GM18867 (cell line): Measurements from ENCODE around the gene APAF1.
"Not testable (repeated sequence)": the region's sequence is repeated elsewhere in the genome, so short reads cannot be mapped to it uniquely, and the experiment has no call there.

Source experiments
- ATAC-seq: cut with Tn5 transposase; IDR thresholded peaks from one replicate; pipeline ENCODE4 v1.9.1; 2021; ENCODE audit warnings: mild to moderate bottlenecking, moderate library complexity; ENCODE audit not compliant: unreplicated experiment

Gene APAF1

GRCh38 chr12:98755855-98756254 is 110.8 kb downstream of the APAF1 start:
- not testable (repeated sequence) for ATAC-seq

DNA sequence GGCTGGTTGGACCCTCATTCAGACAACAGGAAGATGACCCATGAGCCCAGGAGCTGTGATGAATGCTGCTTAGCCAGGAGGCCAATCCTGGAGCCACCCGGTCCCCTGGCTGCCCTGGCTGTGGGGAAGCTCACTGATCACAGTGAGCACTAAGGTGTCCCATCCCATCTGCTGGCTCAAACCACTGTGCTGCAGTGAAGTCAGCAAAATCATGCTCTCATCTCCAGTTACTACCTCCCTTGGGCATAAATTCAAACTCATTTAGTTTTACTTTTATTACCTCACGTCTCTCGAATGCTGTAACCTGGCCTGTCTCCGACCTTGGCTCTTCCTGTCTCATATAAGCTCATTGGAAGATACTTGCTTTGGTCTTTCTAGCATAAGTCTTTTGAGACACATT is 112.4 kb downstream of the APAF1 start:
- no peak for ATAC-seq

DNA sequence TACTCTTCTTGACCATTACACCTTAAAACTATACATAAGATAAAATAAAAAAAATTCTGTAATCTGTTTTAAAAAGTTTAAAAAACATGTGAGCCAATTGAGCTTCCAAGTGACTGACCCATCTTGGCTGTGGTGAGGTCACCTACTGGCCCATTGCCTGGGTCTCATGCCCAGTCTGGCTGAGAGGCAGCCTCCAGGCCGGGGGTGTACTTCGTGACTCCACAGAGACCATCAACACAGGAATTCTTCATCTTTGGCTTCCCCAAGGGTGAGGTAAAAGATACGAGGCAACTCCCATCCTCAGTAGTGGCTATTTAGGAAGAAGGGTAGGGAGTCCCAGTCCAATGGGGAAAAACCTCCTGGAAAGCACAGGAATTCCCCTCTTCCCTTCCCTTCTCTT is 113.2 kb downstream of the APAF1 start:
- ATAC-seq = no peak

DNA sequence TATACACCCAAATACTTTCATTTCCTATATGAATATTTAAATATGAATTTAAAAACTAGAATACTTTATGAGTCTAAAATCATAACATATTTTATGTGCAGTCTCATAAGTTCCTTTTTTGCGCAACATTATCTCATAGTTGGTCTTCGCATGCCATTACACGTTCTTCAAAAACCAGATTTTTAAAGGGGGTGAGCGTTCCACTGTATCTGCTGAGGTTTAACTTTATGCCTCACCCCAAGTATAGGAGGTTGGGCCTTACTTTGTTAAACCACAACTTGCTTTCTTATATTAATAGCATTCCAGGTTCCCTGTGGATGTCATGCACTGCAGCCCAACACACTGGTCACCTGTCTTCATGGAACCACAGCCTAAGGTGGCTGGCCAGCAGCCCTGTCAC is 118.6 kb downstream of the APAF1 start:
- ATAC-seq = no peak

DNA sequence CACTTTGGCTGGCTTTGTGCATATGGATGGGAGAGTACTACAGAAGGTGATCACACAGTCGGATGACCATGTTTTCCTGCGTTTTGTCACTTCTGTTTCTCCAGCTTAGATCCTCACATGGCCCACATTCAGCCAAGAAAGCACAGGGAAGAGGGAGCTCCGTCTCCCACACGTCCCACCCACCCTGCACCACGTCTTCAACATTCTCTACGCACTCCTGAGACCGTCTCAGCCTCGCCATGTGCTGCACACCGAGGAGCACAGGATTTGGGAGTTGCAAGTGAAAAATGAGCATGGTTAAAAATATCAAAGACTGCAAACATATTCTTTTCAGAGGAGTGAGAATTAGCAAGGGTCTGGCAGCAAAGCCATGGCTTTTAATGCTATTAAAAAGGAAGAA is 122.2 kb downstream of the APAF1 start:
- ATAC-seq = no peak

DNA sequence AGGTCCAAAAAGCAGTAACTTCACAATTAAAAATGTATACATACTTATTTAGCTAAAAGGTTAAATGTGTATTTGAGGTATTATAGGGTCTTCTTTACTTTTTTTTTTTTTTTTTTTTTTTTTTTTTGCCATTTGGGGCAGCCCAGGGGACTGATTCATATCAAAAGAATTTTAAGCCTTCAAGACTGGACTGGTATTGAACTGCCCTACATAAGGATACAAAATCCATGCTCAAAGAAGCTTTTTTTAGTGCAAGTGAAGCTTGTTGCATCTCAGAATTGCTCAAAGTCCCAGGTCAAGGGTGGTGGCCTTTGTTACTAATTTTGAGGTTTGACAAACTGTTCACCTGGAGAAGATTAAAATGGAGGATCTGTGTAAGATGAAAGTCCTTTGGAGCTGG is 124.0 kb downstream of the APAF1 start:
- no peak for ATAC-seq

DNA sequence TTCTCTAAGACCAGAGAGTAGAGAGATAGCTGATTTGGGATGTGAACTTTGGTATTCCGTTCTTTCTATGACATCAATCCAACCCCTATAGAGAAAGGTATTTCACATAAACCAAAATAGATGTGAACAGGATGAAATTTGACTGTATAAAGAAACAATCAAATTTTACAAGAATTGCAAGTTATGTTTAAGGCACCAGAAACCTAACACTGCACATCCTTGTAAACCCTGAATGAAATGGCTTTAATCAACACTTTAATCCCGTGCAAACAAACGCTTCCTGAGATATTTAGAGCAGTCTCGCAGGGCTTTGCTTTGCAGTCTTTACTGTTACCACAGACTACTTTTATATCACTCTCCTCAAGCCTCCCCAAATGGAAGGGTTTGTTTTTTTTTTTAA is 125.1 kb downstream of the APAF1 start:
- no peak for ATAC-seq

- ATAC-seq = no peak
These were observed 127.0 kb downstream of the APAF1 start for GRCh38 chr12:98771811-98772752.

- no peak for ATAC-seq
These were observed 127.7 kb downstream of the APAF1 start for GRCh38 chr12:98772818-98773217.

- no peak for ATAC-seq
These were observed 135.2 kb downstream of the APAF1 start for GRCh38 chr12:98780261-98780660.

GRCh38 chr12:98783420-98783819 is 138.3 kb downstream of the APAF1 start:
- no peak for ATAC-seq
